IPS-18c (cell line): ENCODE data around the gene KIAA0232.

Experiments
- H3K4me3 ChIP-seq: 2 replicates; pipeline ENCODE4 v1.7.0; 2013; ENCODE audit warnings: low read depth, mild to moderate bottlenecking, low read length, moderate library complexity; ENCODE audit not compliant: insufficient read depth
- H3K9me3 ChIP-seq: one replicate; pipeline ENCODE4 v1.6.1; 2013; ENCODE audit warnings: mild to moderate bottlenecking, low read length, moderate library complexity; ENCODE audit not compliant: control insufficient read depth, insufficient read depth

KIAA0232 gene, protein sequence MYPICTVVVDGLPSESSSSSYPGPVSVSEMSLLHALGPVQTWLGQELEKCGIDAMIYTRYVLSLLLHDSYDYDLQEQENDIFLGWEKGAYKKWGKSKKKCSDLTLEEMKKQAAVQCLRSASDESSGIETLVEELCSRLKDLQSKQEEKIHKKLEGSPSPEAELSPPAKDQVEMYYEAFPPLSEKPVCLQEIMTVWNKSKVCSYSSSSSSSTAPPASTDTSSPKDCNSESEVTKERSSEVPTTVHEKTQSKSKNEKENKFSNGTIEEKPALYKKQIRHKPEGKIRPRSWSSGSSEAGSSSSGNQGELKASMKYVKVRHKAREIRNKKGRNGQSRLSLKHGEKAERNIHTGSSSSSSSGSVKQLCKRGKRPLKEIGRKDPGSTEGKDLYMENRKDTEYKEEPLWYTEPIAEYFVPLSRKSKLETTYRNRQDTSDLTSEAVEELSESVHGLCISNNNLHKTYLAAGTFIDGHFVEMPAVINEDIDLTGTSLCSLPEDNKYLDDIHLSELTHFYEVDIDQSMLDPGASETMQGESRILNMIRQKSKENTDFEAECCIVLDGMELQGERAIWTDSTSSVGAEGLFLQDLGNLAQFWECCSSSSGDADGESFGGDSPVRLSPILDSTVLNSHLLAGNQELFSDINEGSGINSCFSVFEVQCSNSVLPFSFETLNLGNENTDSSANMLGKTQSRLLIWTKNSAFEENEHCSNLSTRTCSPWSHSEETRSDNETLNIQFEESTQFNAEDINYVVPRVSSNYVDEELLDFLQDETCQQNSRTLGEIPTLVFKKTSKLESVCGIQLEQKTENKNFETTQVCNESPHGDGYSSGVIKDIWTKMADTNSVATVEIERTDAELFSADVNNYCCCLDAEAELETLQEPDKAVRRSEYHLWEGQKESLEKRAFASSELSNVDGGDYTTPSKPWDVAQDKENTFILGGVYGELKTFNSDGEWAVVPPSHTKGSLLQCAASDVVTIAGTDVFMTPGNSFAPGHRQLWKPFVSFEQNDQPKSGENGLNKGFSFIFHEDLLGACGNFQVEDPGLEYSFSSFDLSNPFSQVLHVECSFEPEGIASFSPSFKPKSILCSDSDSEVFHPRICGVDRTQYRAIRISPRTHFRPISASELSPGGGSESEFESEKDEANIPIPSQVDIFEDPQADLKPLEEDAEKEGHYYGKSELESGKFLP (N-terminal part only)

DNA sequence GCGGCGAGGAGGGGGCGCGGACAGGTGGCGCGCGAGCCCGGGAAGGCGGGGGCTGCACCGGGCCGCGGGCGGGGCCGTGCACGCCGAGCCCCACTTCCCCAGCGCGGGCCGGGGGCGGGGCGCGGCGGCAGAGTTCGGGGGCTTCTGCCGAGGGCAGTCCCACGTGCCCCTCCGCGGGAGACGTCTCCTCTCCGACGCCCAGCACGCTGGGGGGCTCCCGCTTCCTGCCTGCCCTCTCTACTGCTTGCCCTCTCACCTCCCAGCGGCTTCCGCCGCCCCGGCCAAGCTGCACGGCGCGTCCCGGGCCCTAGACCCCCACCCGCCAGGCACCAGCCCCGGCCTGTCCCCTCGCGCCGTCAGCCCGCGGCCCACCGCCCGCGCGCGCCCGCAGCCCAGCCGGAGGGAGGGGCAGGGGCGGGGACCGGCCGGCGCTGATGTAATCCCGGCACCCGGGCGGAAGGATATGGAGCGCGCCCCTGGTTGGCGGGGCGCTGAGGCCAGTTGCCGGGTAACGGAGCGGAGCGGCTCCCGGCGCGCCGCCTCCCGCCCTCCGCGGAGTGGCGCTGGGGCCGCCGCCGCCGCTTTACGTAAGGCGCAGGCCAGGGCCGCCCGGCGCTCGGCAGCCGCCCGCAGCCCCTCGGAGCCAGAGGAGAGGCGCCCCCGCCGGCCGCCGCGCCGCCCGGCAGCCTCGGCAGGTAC is at the start of gene KIAA0232:
KIAA0232 (plus strand) TSS at position 581 of the 699 bp plus-strand sequence. CDS start 41,727 bp downstream, outside the sequence.
- Histone ChIP-seq H3K9me3 (peaks cover 2% of the 10 kb centered on the region), H3K4me3 (peak within 1 kb of the TSS; percentile 96)

DNA sequence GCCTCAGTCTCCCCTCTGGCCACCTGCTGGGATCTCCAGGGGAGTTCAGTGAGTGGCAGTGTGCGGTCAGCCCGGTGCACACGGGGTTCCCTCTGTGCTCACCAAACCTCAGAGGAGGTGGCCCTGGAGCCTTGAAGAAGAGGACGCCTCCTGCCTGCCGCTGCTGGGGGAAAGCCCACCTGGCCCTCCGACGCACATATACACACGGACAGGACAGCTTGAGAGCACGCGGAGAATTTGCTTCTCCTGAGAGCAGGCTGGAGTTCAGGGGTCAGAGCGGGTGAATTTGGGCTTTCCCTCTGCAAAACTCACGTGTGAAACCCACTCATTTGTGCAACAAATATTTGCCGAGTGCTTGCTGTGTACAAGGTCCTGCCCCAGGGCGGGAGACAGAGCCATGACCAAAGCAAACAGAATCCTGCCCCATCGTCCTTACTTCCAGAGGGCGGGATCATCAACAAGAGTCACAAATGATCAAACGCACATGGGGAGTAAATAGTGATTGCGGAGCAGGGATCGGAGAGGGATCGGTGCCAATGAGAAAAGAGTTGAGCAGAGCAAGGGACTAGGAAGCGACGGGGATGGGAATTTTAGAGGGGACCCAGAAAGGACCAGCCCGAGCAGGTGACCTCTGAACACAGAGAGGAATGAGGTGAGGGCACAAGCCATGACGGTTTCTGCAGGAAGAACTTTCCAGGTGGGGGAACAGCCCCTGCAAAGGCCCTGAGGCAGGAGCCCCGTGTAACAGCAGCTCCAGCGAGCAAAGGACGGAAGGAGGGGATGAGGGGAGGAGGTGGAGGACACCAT is 49.0 kb upstream of the KIAA0232 start:
- H3K4me3 ChIP-seq, result no peak overlapping the region

DNA sequence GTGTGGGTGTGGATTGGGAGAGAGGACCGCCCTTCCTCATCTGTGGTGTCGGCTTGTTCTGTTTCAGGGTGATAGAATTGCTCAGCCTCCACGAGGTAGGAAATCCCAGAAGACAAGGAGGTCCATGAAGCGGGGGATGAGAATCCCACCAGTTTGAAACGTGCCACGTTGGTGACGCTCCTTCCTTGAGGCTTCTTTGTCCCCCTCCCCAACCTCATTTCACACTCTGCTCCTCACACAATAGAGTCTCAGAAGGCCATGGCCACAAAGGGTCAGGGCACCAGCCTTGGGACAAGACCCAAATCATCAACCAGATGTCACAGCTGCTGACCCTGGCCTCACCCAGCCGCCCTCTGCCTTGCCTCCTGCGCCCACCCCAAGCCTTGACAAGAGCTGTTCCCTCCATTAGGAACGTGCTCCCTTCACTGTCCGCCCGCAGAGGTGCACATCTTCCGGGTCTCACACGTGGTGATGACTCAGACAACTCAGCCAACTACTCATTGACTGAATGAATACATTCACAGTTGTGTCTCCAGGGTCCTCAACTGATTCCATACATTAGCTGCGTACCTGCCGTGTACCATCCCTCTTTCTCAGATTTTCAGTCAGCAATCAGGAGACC is 48.3 kb upstream of the KIAA0232 start:
- no peaks in the 10 kb centered on the region for H3K9me3 ChIP-seq

More for the DNA sequence above, 49.0 kb upstream of the KIAA0232 start:
- no peaks in the 10 kb centered on the region for H3K9me3 ChIP-seq

DNA sequence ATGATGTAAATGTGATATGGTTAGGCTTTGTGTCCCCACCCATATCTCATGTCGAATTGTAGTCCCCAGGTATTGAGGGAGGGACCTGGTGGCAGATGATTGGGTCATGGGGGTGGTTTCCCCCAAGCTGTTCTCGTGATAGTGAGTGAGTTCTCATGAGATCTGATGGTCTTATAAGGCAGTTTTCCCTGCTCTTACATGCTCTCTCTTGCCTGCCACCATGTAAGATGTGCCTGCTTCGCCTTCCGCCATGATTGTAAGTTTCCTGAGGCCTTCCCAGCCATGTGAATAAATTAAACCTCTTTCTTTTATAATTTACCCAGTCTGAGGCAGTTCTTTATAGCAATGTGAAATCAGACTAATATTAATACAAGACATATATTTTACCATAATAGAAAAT is 42.6 kb upstream of the KIAA0232 start:
- peaks cover 2% of the 10 kb centered on the region for H3K9me3 ChIP-seq
- no peak overlapping the region for H3K4me3 ChIP-seq

More for the DNA sequence above, 48.3 kb upstream of the KIAA0232 start:
- no peak overlapping the region for H3K4me3 ChIP-seq

DNA sequence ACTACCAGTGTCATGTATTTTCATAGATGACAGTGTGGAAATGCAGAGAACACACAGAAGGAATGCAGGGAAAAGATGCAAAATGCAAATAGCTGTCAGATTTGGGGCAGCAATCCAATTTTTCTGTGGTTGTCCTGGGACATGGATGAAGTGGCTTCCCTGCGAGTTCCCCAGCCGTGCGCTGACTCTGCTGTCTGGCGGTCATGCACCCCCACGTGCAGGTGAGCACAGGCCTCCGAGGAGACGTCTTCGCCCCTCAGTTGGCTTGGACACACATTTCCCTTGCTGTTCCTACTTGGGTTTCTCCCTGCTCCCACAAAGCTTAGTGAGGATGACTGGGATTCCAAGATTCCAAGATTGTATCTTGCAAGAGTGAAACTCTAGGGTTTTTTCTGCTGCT is 42.2 kb upstream of the KIAA0232 start:
- peaks cover 2% of the 10 kb centered on the region for H3K9me3 ChIP-seq

DNA sequence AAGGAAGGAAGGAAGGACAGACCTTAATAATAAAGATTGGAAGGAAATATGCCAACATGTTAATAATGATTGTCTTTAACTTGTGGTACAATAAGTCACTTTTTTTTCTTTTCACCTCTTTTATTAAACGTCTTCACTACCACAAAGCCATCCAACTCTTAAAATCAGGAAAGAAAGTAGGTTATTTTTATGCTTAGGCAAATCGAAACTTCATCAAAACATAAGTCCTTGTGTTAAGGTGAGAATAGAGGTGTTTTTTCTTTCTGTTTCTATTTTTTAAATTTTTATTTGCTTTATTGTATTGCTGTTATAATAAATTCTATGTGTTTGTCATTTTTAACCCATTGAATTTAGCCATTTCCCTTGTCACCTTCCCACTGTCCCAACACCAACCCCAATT is 40.0 kb upstream of the KIAA0232 start:
- Histone ChIP-seq H3K4me3 (no peak overlapping the region), H3K9me3 (peaks cover 2% of the 10 kb centered on the region)

More for the DNA sequence above, 42.2 kb upstream of the KIAA0232 start:
- no peak overlapping the region for H3K4me3 ChIP-seq

DNA sequence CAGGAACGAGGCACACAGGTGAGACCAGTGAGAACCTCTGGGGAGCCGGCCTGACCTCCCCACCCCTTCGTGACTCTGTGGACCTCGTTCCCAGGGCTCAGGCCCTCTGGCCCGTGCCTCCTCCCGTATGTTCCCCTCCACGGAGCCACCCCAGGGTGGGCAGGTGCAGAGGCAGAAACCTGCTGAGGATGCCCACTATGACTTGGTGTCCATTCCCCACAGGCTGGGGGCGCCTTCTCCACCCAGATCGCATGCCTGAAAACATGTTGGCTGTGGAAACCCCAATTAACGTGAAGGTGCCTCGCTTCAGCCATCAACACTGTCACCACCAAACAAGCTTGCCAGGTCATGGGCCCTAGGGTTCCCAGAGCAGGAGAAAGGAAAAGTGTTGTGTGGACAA is 39.5 kb upstream of the KIAA0232 start:
- Histone ChIP-seq H3K4me3 (no peak overlapping the region), H3K9me3 (peaks cover 2% of the 10 kb centered on the region)

DNA sequence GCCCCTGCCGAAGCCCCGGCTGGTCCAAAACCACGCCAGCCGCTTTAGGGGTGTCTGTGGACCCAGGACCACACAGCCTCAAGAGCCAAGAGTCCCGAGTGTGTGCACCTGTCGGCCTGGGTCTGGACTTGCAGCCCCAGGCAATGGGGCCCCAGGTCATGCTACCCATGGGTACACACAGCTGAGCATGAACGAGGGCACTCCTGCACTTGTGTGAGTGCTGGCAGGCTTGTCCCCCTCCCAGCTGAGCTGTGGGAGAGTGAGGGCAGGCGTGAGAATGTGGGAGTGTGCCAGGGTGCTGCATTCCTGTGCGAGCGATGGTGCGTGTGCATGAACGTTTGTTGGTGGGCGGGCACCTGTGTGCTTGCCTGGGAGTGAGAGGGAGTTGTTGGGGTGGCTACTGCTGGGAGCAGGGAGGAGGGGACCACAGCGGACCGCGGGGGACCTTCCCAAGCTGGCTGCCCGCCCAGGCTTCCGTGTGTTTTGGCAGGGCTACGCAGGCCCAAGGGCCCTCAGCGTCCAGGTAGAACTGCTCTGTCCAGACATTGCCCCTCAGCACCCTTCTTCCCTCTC is 35.7 kb upstream of the KIAA0232 start:
- Histone ChIP-seq H3K9me3 (peaks cover 4% of the 10 kb centered on the region), H3K4me3 (no peak overlapping the region)

DNA sequence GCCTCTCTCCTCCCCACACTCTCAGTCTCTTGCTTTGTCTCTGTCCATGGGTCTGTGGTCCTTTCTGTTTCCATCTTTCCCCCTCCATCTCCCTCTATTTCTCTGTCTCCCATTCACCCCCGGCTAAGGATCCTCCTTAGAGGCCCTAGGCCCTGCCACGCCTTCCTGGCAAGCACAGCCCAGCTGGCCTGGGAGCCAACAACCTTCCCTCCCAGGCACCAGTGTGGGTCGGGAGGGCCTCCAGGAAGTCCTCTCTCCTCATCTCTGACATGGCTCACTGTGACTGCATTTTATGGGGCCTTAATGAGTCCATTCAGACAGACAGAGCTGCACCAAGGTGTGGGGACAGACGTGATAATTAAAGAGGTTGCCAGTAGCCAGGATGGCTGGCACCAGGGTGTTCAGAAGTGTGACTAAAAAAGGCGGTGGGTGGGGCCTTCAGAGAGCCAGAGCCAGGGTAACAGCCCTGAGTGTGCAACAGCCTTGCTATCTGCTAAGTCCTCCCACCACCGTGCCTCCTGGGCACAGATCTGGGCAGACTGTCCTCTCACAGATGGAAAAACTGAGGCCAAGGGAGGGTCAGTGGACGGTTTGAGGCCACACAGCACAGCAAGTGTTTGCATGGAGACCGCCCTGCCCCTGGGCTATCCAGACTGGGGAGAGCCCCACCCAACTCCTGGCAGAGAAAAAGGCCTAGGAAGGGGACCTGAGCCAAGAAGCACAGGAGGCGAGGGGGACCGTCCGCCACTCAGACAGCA is 35.1 kb upstream of the KIAA0232 start:
- Histone ChIP-seq H3K4me3 (no peak overlapping the region), H3K9me3 (peaks cover 4% of the 10 kb centered on the region)

DNA sequence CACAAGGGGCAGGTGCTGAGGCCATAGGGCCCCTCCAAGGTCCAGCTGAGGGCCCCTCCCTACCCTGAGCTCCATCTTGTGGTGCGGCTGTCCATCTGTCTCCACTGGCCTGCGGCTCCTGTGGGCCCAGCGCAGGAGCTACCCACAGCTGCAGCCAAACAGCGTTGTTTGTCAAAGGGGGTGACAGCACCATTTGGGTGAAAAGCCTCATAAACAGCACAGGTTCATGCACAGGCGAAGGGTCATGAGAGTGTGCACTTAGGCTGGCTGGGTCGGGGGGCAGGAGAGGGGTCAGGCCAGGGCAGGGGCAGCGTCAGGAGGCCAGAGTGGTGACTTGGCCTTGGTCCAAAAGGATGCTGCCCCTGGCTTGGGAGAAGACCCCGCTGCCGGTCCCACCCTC is 34.2 kb upstream of the KIAA0232 start:
- no peak overlapping the region for H3K4me3 ChIP-seq
- H3K9me3 ChIP-seq, result peaks cover 2% of the 10 kb centered on the region

DNA sequence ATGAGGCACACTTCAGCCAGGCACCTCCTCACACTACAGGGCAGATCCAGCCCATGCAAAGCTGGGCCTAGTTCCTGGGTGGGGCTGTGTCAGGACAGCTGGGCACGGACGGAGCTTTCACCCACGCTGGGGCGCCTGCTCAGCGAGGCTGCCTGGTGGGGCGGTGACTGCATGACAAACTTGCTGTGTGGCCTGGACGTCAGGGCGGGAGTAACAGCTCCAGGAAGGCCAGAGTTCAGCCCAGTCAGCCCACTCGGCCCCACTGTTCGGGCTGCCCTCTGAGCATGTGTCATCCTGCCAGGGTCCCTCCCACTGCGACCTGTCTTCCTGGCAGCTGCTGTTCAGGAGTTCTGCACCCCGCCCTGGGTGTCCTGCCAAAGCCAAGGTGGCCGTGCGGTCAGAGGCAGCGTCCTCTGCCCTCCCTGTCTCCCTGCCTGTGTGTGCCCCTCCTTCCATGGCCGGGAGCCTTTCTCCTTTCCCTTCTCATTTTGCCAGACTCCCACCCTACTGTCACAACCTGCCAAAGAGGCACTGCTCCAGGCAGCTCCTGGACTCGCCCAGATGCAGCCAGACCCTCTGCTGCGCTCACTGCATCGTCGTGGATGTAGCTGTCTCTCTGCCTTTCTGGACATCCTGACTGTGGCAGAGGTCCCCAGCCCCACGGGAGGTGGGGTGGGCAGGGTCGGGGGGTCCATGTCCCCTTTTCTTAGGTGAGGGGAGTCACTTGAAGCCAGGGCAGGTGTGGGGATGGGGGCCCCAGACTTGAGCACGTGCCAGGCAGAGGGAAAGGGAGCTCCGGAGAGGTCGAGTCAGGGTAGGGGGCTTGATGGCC is 33.0 kb upstream of the KIAA0232 start:
- Histone ChIP-seq H3K9me3 (peaks cover 2% of the 10 kb centered on the region), H3K4me3 (no peak overlapping the region)

DNA sequence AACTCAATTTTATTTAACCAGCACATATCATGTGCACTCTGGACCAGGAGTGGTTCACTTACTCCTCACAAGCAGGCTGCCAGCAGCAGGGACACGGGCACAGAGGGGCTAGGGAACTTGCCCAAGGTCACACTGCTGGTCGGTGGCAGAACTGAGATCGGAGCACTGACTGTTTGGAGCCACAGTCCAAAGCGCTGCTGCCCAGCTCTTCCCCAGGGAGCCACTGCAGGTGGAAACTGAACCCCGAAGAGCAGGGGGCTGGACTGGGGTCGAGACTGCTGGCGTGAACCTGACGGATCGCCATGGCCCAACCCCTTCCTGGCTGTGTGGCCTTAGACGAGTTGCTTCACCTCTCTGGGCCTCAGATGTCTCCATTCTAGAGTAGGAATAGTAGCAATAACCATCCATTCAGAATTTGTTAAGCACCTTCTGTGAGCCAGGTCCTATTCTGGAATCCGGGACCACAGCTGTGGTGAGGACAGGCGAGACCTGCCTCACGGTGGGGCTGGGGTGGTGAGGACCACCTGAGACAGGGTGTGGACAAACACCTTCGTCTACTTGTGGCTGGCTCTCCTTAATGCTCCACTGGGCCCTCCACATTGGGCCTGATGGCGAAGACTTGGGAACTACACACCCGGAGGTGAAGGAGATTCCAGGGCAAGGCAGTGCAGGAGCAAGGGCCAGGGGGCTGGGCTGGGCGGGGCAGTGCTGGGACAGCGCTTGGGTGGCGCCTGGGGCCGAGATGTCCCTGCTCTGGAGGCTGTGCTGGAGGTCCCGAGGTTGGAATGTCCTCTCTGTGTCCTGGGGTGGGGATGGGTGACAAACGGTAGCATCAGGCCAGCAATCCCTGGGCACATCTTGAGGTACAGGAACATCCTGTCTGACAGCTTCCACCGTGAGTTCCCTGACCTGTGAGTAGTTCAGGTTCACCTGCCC is 32.0 kb upstream of the KIAA0232 start:
- Histone ChIP-seq H3K4me3 (no peak overlapping the region; the same call in 1 of the 2 replicates), H3K9me3 (peaks cover 2% of the 10 kb centered on the region)
